Measurements from ENCODE around the gene TGIF2.

- TF ChIP-seq RAD21 (IDR thresholded peaks at IDR 0.05 in 1 of 2, conservative IDR thresholded peaks at IDR 0.05 in 1 of 2; ENCODE audit: low read depth in 2 of 2, low read length in 2 of 2) (no peak), CTCF (IDR thresholded peaks at IDR 0.05; ENCODE audit: control extremely low read depth in 1 of 3, insufficient read depth in 1 of 3, low read depth in 1 of 3, low read length in 3 of 3) (no peak), CBX8 (IDR thresholded peaks at IDR 0.05; ENCODE audit: borderline replicate concordance, low read depth, low read length) (no peak)
These were observed 32.1 kb upstream of the TGIF2 start, which contains the start of gene MYL9 for GRCh38 chr20:36541227-36541767.
